H9 (cell line): Measurements from ENCODE around the gene UPK3A. TPM values are rescaled to one million over a fixed set of nuclear protein-coding genes. Genes with fewer than 3 reads are reported as not detected.

ENCODE experiments used
- DNase-seq: peaks from one replicate; pipeline ENCODE4 v3.0.0-alpha.2; 2017
- H2AFZ ChIP-seq: one replicate; pipeline ENCODE4 v1.6.1; 2013; ENCODE audit warnings: mild to moderate bottlenecking, low read length, control low read depth, moderate library complexity
- H2AK5ac ChIP-seq: 2 replicates; pipeline ENCODE4 v1.6.1; 2013; ENCODE audit warnings: low read length, control low read depth, mixed read lengths; ENCODE audit not compliant: insufficient read length
- H2BK120ac ChIP-seq: one replicate; pipeline ENCODE4 v1.6.1; 2013; ENCODE audit warnings: low read depth, mild to moderate bottlenecking, low read length, control low read depth, inconsistent platforms; ENCODE audit not compliant: poor library complexity, severe bottlenecking
- H2BK12ac ChIP-seq: 2 replicates; pipeline ENCODE4 v1.6.1; 2013; ENCODE audit warnings: low read length, control low read depth, mixed read lengths, low read depth; ENCODE audit not compliant: insufficient read length
- H2BK15ac ChIP-seq: 2 replicates; pipeline ENCODE4 v1.6.1; 2013; ENCODE audit warnings: low read depth, low read length, control low read depth
- H2BK20ac ChIP-seq: one replicate; pipeline ENCODE4 v1.6.1; 2013; ENCODE audit warnings: low read depth, mild to moderate bottlenecking, low read length, control low read depth, inconsistent platforms; ENCODE audit not compliant: poor library complexity, severe bottlenecking
- H2BK5ac ChIP-seq: 2 replicates; pipeline ENCODE4 v1.6.1; 2013; ENCODE audit warnings: low read length, control low read depth, mixed read lengths; ENCODE audit not compliant: insufficient read length
- H3K14ac ChIP-seq: 2 replicates; pipeline ENCODE4 v1.6.1; 2013; ENCODE audit warnings: low read length, control low read depth; ENCODE audit not compliant: insufficient read depth
- H3K18ac ChIP-seq: 2 replicates; pipeline ENCODE4 v1.6.1; 2013; ENCODE audit warnings: low read depth, mild to moderate bottlenecking, mixed read lengths, low read length, control low read depth; ENCODE audit not compliant: insufficient read length
- H3K23ac ChIP-seq: 2 replicates; pipeline ENCODE4 v1.6.1; 2013; ENCODE audit warnings: low read length, control low read depth, mixed read lengths, low read depth; ENCODE audit not compliant: insufficient read length
- H3K23me2 ChIP-seq: 2 replicates; pipeline ENCODE4 v1.6.1; 2013; ENCODE audit warnings: low read depth, mild to moderate bottlenecking, mixed read lengths, low read length, control low read depth; ENCODE audit not compliant: insufficient read length, poor library complexity, severe bottlenecking
- H3K27ac ChIP-seq: 2 replicates; pipeline ENCODE4 v1.5.1; 2013; ENCODE audit warnings: low read length, control low read depth, mixed read lengths, low read depth; ENCODE audit not compliant: insufficient read length
- H3K27me3 ChIP-seq: 2 replicates; pipeline ENCODE4 v1.6.1; 2013; ENCODE audit warnings: low read length, control low read depth, inconsistent platforms; ENCODE audit not compliant: insufficient read depth
- H3K4ac ChIP-seq: 2 replicates; pipeline ENCODE4 v1.6.1; 2013; ENCODE audit warnings: low read depth, mild to moderate bottlenecking, control low read depth, inconsistent platforms, low read length, moderate library complexity
- H3K4me1 ChIP-seq: 2 replicates; pipeline ENCODE4 v1.6.1; 2013; ENCODE audit warnings: low read length, control low read depth, inconsistent platforms; ENCODE audit not compliant: insufficient read depth
- H3K4me2 ChIP-seq: 2 replicates; pipeline ENCODE4 v1.6.1; 2013; ENCODE audit warnings: low read length, control low read depth, mixed read lengths; ENCODE audit not compliant: insufficient read length, insufficient read depth
- H3K56ac ChIP-seq: 2 replicates; pipeline ENCODE4 v1.6.1; 2013; ENCODE audit warnings: low read depth, mild to moderate bottlenecking, mixed read lengths, low read length, control low read depth; ENCODE audit not compliant: insufficient read length
- H3K79me1 ChIP-seq: 2 replicates; pipeline ENCODE4 v1.6.1; 2013; ENCODE audit warnings: low read depth, mild to moderate bottlenecking, moderate library complexity, low read length, control low read depth, inconsistent platforms; ENCODE audit not compliant: insufficient read depth, poor library complexity, severe bottlenecking
- H3K79me2 ChIP-seq: 2 replicates; pipeline ENCODE4 v1.6.1; 2013; ENCODE audit warnings: low read length, control low read depth, inconsistent platforms; ENCODE audit not compliant: insufficient read depth
- H3K9ac ChIP-seq: 2 replicates; pipeline ENCODE4 v1.6.1; 2013; ENCODE audit warnings: low read length, control low read depth, mixed read lengths; ENCODE audit not compliant: insufficient read length; ENCODE audit errors: extremely low read depth
- H3K9me3 ChIP-seq: one replicate; pipeline ENCODE4 v1.6.1; 2013; ENCODE audit warnings: low read depth, low read length, inconsistent platforms; ENCODE audit not compliant: control insufficient read depth
- H3T11ph ChIP-seq: one replicate; pipeline ENCODE4 v1.6.1; 2013; ENCODE audit warnings: mild to moderate bottlenecking, low read length, control low read depth, inconsistent platforms
- H4K20me1 ChIP-seq: one replicate; pipeline ENCODE4 v1.6.1; 2013; ENCODE audit not compliant: control insufficient read depth, insufficient read length, insufficient read depth
- H4K5ac ChIP-seq: 2 replicates; pipeline ENCODE4 v1.6.1; 2013; ENCODE audit warnings: low read depth, mild to moderate bottlenecking, mixed read lengths, low read length, control low read depth; ENCODE audit not compliant: insufficient read length
- H4K8ac ChIP-seq: replicated peaks from 2 replicates; pipeline ENCODE4 v1.6.1; 2013; ENCODE audit warnings: low read length, control low read depth, mixed read lengths, low read depth; ENCODE audit not compliant: insufficient read length
- H4K91ac ChIP-seq: 2 replicates; pipeline ENCODE4 v1.6.1; 2013; ENCODE audit warnings: low read depth, mild to moderate bottlenecking, moderate library complexity, mixed read lengths, low read length, control low read depth; ENCODE audit not compliant: insufficient read length
- H3K27ac Mint-ChIP-seq, 3 experiments: 2 replicates in 2 of 3; 3 replicates in 1 of 3; pipeline ENCODE4 v1.8.0; 2020 to 2021; ENCODE audit warnings: mixed read lengths in 3 of 3, mild to moderate bottlenecking in 1 of 3, moderate library complexity in 1 of 3
- H3K27me3 Mint-ChIP-seq: 2 replicates; pipeline ENCODE4 v1.8.0; 2021; ENCODE audit warnings: low read depth, mild to moderate bottlenecking, moderate library complexity, mixed read lengths
- H3K36me3 Mint-ChIP-seq, 3 experiments: 2 replicates in 2 of 3; 3 replicates in 1 of 3; pipeline ENCODE4 v1.8.0; 2020 to 2021; ENCODE audit warnings: low read depth in 3 of 3, mixed read lengths in 3 of 3; ENCODE audit not compliant: insufficient read depth in 1 of 3
- H3K4me1 Mint-ChIP-seq, 2 experiments: 2 replicates each; pipeline ENCODE4 v1.8.0; 2020; ENCODE audit warnings: mixed read lengths in 2 of 2
- H3K4me3 Mint-ChIP-seq, 2 experiments: 2 replicates in 1 of 2; 3 replicates in 1 of 2; pipeline ENCODE4 v1.8.0; 2020 to 2021; ENCODE audit warnings: mild to moderate bottlenecking in 2 of 2, mixed read lengths in 2 of 2, moderate library complexity in 1 of 2
- H3K9me3 Mint-ChIP-seq, 2 experiments: 2 replicates in 1 of 2; 3 replicates in 1 of 2; pipeline ENCODE4 v1.8.0; 2020; ENCODE audit warnings: mild to moderate bottlenecking in 2 of 2, mixed read lengths in 2 of 2, moderate library complexity in 1 of 2
- WGBS: extraction: QIAGEN DNeasy Blood & Tissue Kit; methylation state at CpG from one replicate; pipeline ENCODE4 v1.1.7; 2013; ENCODE audit warnings: missing lambda C conversion rate, low lambda C conversion rate, mixed read lengths; ENCODE audit not compliant: insufficient read length; ENCODE audit errors: extremely low coverage; 5-methylcytosine and 5-hydroxymethylcytosine counted together
- total RNA-seq: library from RNA; stranded (reverse); gene quantifications from 2 replicates; pipeline ENCODE4 v1.2.1, GENCODE V29; 2021
- TF ChIP-seq, protein P1 (sequence below): fragments of 200-600 bp; sonication (generic); conservative IDR thresholded peaks from 3 replicates; pipeline ENCODE4 v1.8.0; 2021; ENCODE audit warnings: antibody characterized with exemption, mild to moderate bottlenecking

Gene UPK3A
- total RNA-seq, 1 experiment from 2014 or later, result not detected

DNA sequence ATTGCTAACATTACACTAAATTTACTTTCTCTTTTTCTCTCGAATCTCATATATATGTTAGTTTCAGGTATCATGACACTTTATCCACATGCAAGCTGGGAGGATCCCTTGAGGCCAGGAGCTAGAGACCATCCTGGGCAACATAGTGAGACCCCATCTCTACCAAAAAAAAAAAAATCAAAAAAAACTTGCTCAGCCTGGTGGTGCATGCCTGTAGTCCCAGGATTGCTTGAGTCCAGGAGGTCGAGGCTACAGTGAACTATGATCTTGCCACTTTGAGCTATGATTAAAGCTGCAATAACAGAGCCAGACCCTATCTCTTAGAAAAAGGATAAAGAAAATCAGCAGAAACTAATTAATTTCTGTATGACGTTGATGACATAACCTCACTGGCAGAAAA, 3.7 kb upstream of the UPK3A start:
- Mint-ChIP-seq H3K4me3 (no peak overlapping the region), H3K9me3 (no peaks in the 10 kb centered on the region), H3K27ac (no peak overlapping the region), H3K27me3 (peaks cover 62% of the 10 kb centered on the region), H3K4me1 (peaks cover 8 to 10% of the 10 kb centered on the region in 2 experiments), H3K36me3 (no peaks in the 10 kb centered on the region; a peak in 1 of 7 replicates)
- Histone ChIP-seq H3T11ph (no peak overlapping the region), H3K27me3 (peaks cover 5% of the 10 kb centered on the region; the same call in 1 of the 2 replicates), H2AK5ac (no peak overlapping the region), H2BK12ac (no peak overlapping the region), H4K91ac (no peak overlapping the region), H3K4me1 (no peaks in the 10 kb centered on the region), H3K9ac (no peak overlapping the region), H2BK120ac (no peak overlapping the region), H4K8ac (no peak overlapping the region), H3K4me2 (no peak overlapping the region), H2BK20ac (no peak overlapping the region), H3K18ac (no peak overlapping the region), H3K14ac (no peak overlapping the region), H3K23ac (no peak overlapping the region), H3K79me2 (no peaks in the 10 kb centered on the region), H4K20me1 (no peaks in the 10 kb centered on the region), H3K23me2 (peaks cover 10% of the 10 kb centered on the region), H3K9me3 (no peaks in the 10 kb centered on the region), H2BK15ac (no peak overlapping the region), H3K56ac (no peak overlapping the region), H3K79me1 (no peaks in the 10 kb centered on the region), H2AFZ (no peak overlapping the region), H3K4ac (no peak overlapping the region), H4K5ac (no peak overlapping the region), H3K27ac (no peak overlapping the region), H2BK5ac (no peak overlapping the region)
- WGBS, result 100% methylated on average over 1 of the region's 3 CpGs
- TF ChIP-seq, protein P1, sequence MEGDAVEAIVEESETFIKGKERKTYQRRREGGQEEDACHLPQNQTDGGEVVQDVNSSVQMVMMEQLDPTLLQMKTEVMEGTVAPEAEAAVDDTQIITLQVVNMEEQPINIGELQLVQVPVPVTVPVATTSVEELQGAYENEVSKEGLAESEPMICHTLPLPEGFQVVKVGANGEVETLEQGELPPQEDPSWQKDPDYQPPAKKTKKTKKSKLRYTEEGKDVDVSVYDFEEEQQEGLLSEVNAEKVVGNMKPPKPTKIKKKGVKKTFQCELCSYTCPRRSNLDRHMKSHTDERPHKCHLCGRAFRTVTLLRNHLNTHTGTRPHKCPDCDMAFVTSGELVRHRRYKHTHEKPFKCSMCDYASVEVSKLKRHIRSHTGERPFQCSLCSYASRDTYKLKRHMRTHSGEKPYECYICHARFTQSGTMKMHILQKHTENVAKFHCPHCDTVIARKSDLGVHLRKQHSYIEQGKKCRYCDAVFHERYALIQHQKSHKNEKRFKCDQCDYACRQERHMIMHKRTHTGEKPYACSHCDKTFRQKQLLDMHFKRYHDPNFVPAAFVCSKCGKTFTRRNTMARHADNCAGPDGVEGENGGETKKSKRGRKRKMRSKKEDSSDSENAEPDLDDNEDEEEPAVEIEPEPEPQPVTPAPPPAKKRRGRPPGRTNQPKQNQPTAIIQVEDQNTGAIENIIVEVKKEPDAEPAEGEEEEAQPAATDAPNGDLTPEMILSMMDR, result no peak
- no peak for DNase-seq
